GM18951 (cell line): Measurements from ENCODE around the gene PPARG.

ENCODE experiments used
- POLR2A ChIP-seq: IDR thresholded peaks from 4 replicates; pipeline ENCODE4 v1.6.1; 2011; ENCODE audit warnings: mild to moderate bottlenecking; ENCODE audit not compliant: insufficient read length, insufficient read depth; ENCODE audit errors: extremely low read depth
- in situ Hi-C: fragments of 300-500 bp; cut with MboI; formaldehyde crosslinking; loops from one replicate; pipeline ENCODE4 v1.12.0; 2022; ENCODE audit warnings: low sequenced_read_pairs, mixed read lengths, inconsistent platforms; ENCODE audit not compliant: unreplicated experiment

Gene PPARG

GRCh38 chr3:12328132-12328836 lies 39.4 kb downstream of the PPARG start:
- TF ChIP-seq POLR2A, result no peak
- in situ Hi-C loops, result no loop called here

GRCh38 chr3:12328837-12329462 lies 40.1 kb downstream of the PPARG start:
- TF ChIP-seq POLR2A, result no peak
- in situ Hi-C loops, result no loop called here

GRCh38 chr3:12334786-12335185 lies 45.9 kb downstream of the PPARG start:
- no peak for TF ChIP-seq POLR2A
- in situ Hi-C loops, result no loop called here

GRCh38 chr3:12335421-12335820 lies 46.6 kb downstream of the PPARG start:
- no peak for TF ChIP-seq POLR2A
- in situ Hi-C loops, result no loop called here

GRCh38 chr3:12336099-12336498 lies 47.2 kb downstream of the PPARG start:
- no peak for TF ChIP-seq POLR2A
- in situ Hi-C loops, result no loop called here

GRCh38 chr3:12338595-12339546 lies 50.0 kb downstream of the PPARG start:
- TF ChIP-seq POLR2A, result no peak
- in situ Hi-C loops, result no loop called here

- no peak for TF ChIP-seq POLR2A
- in situ Hi-C loops, result no loop called here
Measured at GRCh38 chr3:12339701-12340480, 51.0 kb downstream of the PPARG start.

- in situ Hi-C loops, result no loop called here
- no peak for TF ChIP-seq POLR2A
Measured at GRCh38 chr3:12340506-12340905, 51.6 kb downstream of the PPARG start.

- in situ Hi-C loops, result no loop called here
- TF ChIP-seq POLR2A, result no peak
Measured at GRCh38 chr3:12342151-12342550, 53.3 kb downstream of the PPARG start.

- in situ Hi-C loops, result no loop called here
- no peak for TF ChIP-seq POLR2A
Measured at GRCh38 chr3:12343047-12343501, 54.2 kb downstream of the PPARG start.

GRCh38 chr3:12345141-12345561 lies 56.3 kb downstream of the PPARG start:
- in situ Hi-C loops, result no loop called here
- TF ChIP-seq POLR2A, result no peak

- in situ Hi-C loops, result no loop called here
Measured at GRCh38 chr3:12345584-12346494, 57.0 kb downstream of the PPARG start.

More at GRCh38 chr3:12345584-12346494, 57.0 kb downstream of the PPARG start:
- TF ChIP-seq POLR2A, result no peak
